HepG2 (cell line): Measurements from ENCODE around the gene PHTF2. TPM values are rescaled to one million over a fixed set of nuclear protein-coding genes. Genes with fewer than 3 reads are reported as not detected.

Source experiments
- ATAC-seq: fragments of 200-7000 bp; cut with Tn5 transposase; 3 replicates; pipeline ENCODE4 v1.9.1; 2020; ENCODE audit warnings: mild to moderate bottlenecking, moderate library complexity
- BruUV-seq: library from RNA; stranded (reverse); fragments of 400-500 nt; replicated peaks from 2 replicates; lab custom pipeline; 2021; lab: Mats Ljungman, UMichigan
- CTCF ChIA-PET: fragments of 300-600 bp; formaldehyde crosslinking; extraction: SDS; loops from one replicate; lab custom pipeline; 2021; ENCODE audit warnings: low total read pairs, inconsistent platforms, low intra/inter-chr PET ratio; lab: Yijun Ruan, JAX
- POLR2A ChIA-PET: fragments of 350-600 bp; sonication (Branson Sonifier 250); formaldehyde crosslinking; loops from one replicate; lab custom pipeline; 2020; ENCODE audit warnings: antibody characterized with exemption, inconsistent platforms; lab: Yijun Ruan, JAX
- DNase-seq: peaks from one replicate; pipeline ENCODE4 v3.0.0-alpha.2; 2015; ENCODE audit warnings: low spot score
- FAIRE-seq: peaks from 3 replicates; lab custom pipeline; 2011; peaks lifted over from hg19 to GRCh38; lab: Jason Lieb, UNC
- H2AFZ ChIP-seq: one replicate; pipeline ENCODE4 v1.6.1; 2011; ENCODE audit warnings: low read length, inconsistent platforms
- H3K27ac ChIP-seq: fragments of 300-600 bp; 3 replicates; pipeline ENCODE4 v1.8.0; 2011; ENCODE audit warnings: mixed run types, mild to moderate bottlenecking, mixed read lengths, low read length, inconsistent platforms; ENCODE audit not compliant: insufficient read depth; ENCODE audit errors: extremely low read length
- H3K27me3 ChIP-seq, 2 experiments: fragments of 200-600 bp in 1 of 2; 2 replicates in 1 of 2; 3 replicates in 1 of 2; pipeline versions ENCODE4 v1.6.0 to v1.8.0; 2011; ENCODE audit warnings: low read length in 2 of 2, mild to moderate bottlenecking in 2 of 2, moderate library complexity in 2 of 2, inconsistent platforms in 1 of 2; ENCODE audit not compliant: insufficient read depth in 2 of 2, control insufficient read depth in 1 of 2
- H3K36me3 ChIP-seq, 2 experiments: fragments of 200-600 bp in 1 of 2; replicated peaks in 1 of 2; 2 replicates in 1 of 2; 3 replicates in 1 of 2; pipeline versions ENCODE4 v1.5.1 to v1.8.0; 2011; ENCODE audit warnings: low read length in 2 of 2, inconsistent platforms in 1 of 2; ENCODE audit not compliant: insufficient read depth in 2 of 2, control insufficient read depth in 1 of 2
- H3K4me1 ChIP-seq: 2 replicates; pipeline ENCODE4 v1.5.1; 2012; ENCODE audit warnings: low read length, inconsistent platforms; ENCODE audit not compliant: insufficient read depth
- H3K4me2 ChIP-seq: 2 replicates; pipeline ENCODE4 v1.6.0; 2011; ENCODE audit warnings: low read depth, low read length, inconsistent platforms
- H3K4me3 ChIP-seq, 3 experiments: fragments of 200-600 bp in 1 of 3; sonication (generic), shearing (Covaris generic) in 1 of 3; replicated peaks in 1 of 3; 2 replicates each; pipeline ENCODE4 v1.5.1; 2011 to 2016; ENCODE audit warnings: low read length in 3 of 3, inconsistent platforms in 2 of 3, low read depth in 2 of 3, mild to moderate bottlenecking in 2 of 3, control low read depth in 1 of 3, mixed read lengths in 1 of 3; ENCODE audit not compliant: insufficient read depth in 1 of 3
- H3K79me2 ChIP-seq: one replicate; pipeline ENCODE4 v1.6.1; 2011; ENCODE audit warnings: low read length, inconsistent platforms; ENCODE audit not compliant: insufficient read depth
- H3K9ac ChIP-seq: 2 replicates; pipeline ENCODE4 v1.6.0; 2011; ENCODE audit warnings: mild to moderate bottlenecking, low read depth, low read length, inconsistent platforms; ENCODE audit not compliant: insufficient read depth
- H3K9me3 ChIP-seq: 2 replicates; pipeline ENCODE4 v1.5.1; 2012; ENCODE audit warnings: mild to moderate bottlenecking, low read length
- H4K20me1 ChIP-seq: 2 replicates; pipeline ENCODE4 v1.6.0; 2011; ENCODE audit warnings: inconsistent platforms, mild to moderate bottlenecking, low read length, moderate library complexity; ENCODE audit not compliant: insufficient read depth
- HNRNPL ChIP-seq: fragments of 200-400 bp; formaldehyde crosslinking; IDR thresholded peaks from 2 replicates; pipeline ENCODE4 v1.6.1; 2017; ENCODE audit warnings: mild to moderate bottlenecking, low read depth, low read length
- KDM3A ChIP-seq: IDR thresholded peaks from 2 replicates; pipeline ENCODE4 v1.6.1; 2018; ENCODE audit warnings: low read depth, missing compliant biosample characterization
- RBAK ChIP-seq: sonication (generic); formaldehyde crosslinking; IDR thresholded peaks from 2 replicates; pipeline ENCODE4 v1.5.1; 2020; ENCODE audit warnings: mild to moderate bottlenecking, missing genetic modification reagents
- TAF1 ChIP-seq: sonication (generic); formaldehyde crosslinking; IDR thresholded peaks from 2 replicates; pipeline ENCODE4 v1.4.0; 2020; ENCODE audit warnings: missing genetic modification reagents
- XRCC5 ChIP-seq: fragments of 200-400 bp; formaldehyde crosslinking; optimal IDR thresholded peaks from 2 replicates; pipeline ENCODE3; 2017; ENCODE audit warnings: mild to moderate bottlenecking, low read length
- ZBTB1 ChIP-seq: sonication (generic); formaldehyde crosslinking; IDR thresholded peaks from 2 replicates; pipeline ENCODE4 v1.4.0; 2020; ENCODE audit warnings: missing genetic modification reagents, borderline replicate concordance
- ZBTB37 ChIP-seq: sonication (generic); formaldehyde crosslinking; IDR thresholded peaks from 2 replicates; pipeline ENCODE4 v1.4.0; 2020; ENCODE audit warnings: mild to moderate bottlenecking, missing genetic modification reagents
- ZBTB46 ChIP-seq: sonication (generic); formaldehyde crosslinking; IDR thresholded peaks from 2 replicates; pipeline ENCODE4 v1.4.0; 2020; ENCODE audit warnings: mild to moderate bottlenecking, missing genetic modification reagents, borderline replicate concordance
- ZC3H4 ChIP-seq: sonication (generic); formaldehyde crosslinking; IDR thresholded peaks from 2 replicates; pipeline ENCODE4 v1.4.0; 2020; ENCODE audit warnings: missing genetic modification reagents, borderline replicate concordance
- ZFP37 ChIP-seq: sonication (generic); formaldehyde crosslinking; IDR thresholded peaks from 2 replicates; pipeline ENCODE4 v1.4.0; 2020; ENCODE audit warnings: missing genetic modification reagents, borderline replicate concordance
- ZNF235 ChIP-seq: sonication (generic); formaldehyde crosslinking; IDR thresholded peaks from 2 replicates; pipeline ENCODE4 v1.8.1; 2023; ENCODE audit warnings: mild to moderate bottlenecking, missing genetic modification reagents, borderline replicate concordance
- ZNF354B ChIP-seq: sonication (generic); formaldehyde crosslinking; IDR thresholded peaks from 2 replicates; pipeline ENCODE4 v1.8.0; 2022; ENCODE audit warnings: mild to moderate bottlenecking, missing genetic modification reagents
- ZNF7 ChIP-seq: IDR thresholded peaks from 2 replicates; pipeline ENCODE4 v1.6.1; 2016; ENCODE audit warnings: missing biosample characterization, missing genetic modification reagents
- ZNF788 ChIP-seq: sonication (generic); formaldehyde crosslinking; IDR thresholded peaks from 2 replicates; pipeline ENCODE4 v1.5.0; 2020; ENCODE audit warnings: mild to moderate bottlenecking, missing genetic modification reagents, borderline replicate concordance
- WGBS: methylation state at CpG from one replicate; pipeline ENCODE4 v1.1.6; 2017; ENCODE audit warnings: low lambda C conversion rate; 5-methylcytosine and 5-hydroxymethylcytosine counted together
- in situ Hi-C: cut with HindIII; loops from 2 replicates; pipeline ENCODE4 v1.10.0; 2017; ENCODE audit warnings: low pct_unique_long_range_greater_than_20kb; ENCODE audit not compliant: extremely low pct_ligation_motif_present
- intact Hi-C: fragments of 100-400 bp; cut with micrococcal nuclease; formaldehyde crosslinking; loops from one replicate; pipeline ENCODE4 v1.10.0; 2022; ENCODE audit not compliant: unreplicated experiment
- polyA plus RNA-seq, 8 experiments: library from polyadenylated mRNA; depleted of rRNA in 3 of 8; stranded (reverse) in 7 of 8; unstranded in 1 of 8; fragments of >200 nt; fragmentation: Illumina TruSeq in 4 of 8; extraction: Trizol in 4 of 8; gene quantifications; 2 replicates each; pipeline versions ENCODE4 v1.2.1 to v1.2.3, GENCODE V29; 2011 to 2016; ENCODE audit warnings: low read depth in 4 of 8, missing spikeins in 1 of 8, mixed read lengths in 1 of 8; ENCODE audit not compliant: insufficient read depth in 1 of 8
- total RNA-seq, 5 experiments: library from RNA; depleted of rRNA; stranded (reverse); fragments of >200 nt; fragmentation: Illumina TruSeq; extraction: Trizol; gene quantifications; 2 replicates each; pipeline ENCODE4 v1.2.3, GENCODE V29; 2016; ENCODE audit warnings: low read depth in 1 of 5
- TF ChIP-seq, protein P1 (sequence below): sonication (generic); formaldehyde crosslinking; IDR thresholded peaks from 2 replicates; pipeline ENCODE4 v1.5.1; 2020; ENCODE audit warnings: mild to moderate bottlenecking, missing genetic modification reagents, moderate library complexity
- TF ChIP-seq, protein P2 (sequence below): sonication (generic); formaldehyde crosslinking; IDR thresholded peaks from 2 replicates; pipeline ENCODE4 v1.8.0; 2022; ENCODE audit warnings: mild to moderate bottlenecking, missing genetic modification reagents, moderate library complexity
- TF ChIP-seq, protein P3 (sequence below): sonication (generic); formaldehyde crosslinking; IDR thresholded peaks from 2 replicates; pipeline ENCODE4 v1.5.0; 2020; ENCODE audit warnings: missing genetic modification reagents

PHTF2 gene
- total and polyA plus RNA-seq, 2 of the 13 experiments (the other 11 are each of a cell fraction or from before 2014, with no cell fraction given) = 7.4 to 10.2 TPM

DNA sequence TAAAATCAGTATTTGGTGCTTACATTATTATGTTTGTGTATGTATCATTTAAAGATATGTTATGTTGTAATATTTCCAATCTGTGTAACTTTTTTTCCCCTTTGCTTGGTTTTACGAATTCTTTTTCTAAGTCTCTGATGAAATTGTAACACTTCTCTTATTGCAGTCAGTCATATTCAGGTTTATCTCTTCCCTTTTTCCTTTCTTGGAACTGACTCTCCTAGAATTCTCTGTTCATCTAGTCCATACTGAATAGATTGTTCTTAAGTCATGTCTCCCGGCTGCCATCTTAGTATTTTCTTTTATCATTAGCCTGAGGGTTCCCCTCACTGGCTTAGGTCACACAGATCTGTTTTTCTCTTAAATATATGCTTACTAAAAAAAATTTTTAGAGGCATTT is 44.6 kb downstream of the PHTF2 start:
- WGBS = 97% methylated on average over 2 of the region's 2 CpGs
- TF ChIP-seq ZBTB1 (CRISPR knock-in tag) (no peak), ZBTB37 (CRISPR knock-in tag) (no peak), XRCC5 (no peak), ZC3H4 (no peak), ZNF7 (CRISPR knock-in tag) (no peak), ZFP37 (CRISPR knock-in tag) (no peak), ZNF354B (CRISPR knock-in tag) (no peak), ZNF788 (CRISPR knock-in tag) (no peak), KDM3A (CRISPR knock-in tag) (no peak), HNRNPL (no peak), ZNF235 (CRISPR knock-in tag) (no peak), RBAK (no peak), TAF1 (no peak), ZBTB46 (CRISPR knock-in tag) (no peak)
- TF ChIP-seq, protein P1, sequence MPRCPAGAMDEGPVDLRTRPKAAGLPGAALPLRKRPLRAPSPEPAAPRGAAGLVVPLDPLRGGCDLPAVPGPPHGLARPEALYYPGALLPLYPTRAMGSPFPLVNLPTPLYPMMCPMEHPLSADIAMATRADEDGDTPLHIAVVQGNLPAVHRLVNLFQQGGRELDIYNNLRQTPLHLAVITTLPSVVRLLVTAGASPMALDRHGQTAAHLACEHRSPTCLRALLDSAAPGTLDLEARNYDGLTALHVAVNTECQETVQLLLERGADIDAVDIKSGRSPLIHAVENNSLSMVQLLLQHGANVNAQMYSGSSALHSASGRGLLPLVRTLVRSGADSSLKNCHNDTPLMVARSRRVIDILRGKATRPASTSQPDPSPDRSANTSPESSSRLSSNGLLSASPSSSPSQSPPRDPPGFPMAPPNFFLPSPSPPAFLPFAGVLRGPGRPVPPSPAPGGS = no peak
- TF ChIP-seq, protein P2, sequence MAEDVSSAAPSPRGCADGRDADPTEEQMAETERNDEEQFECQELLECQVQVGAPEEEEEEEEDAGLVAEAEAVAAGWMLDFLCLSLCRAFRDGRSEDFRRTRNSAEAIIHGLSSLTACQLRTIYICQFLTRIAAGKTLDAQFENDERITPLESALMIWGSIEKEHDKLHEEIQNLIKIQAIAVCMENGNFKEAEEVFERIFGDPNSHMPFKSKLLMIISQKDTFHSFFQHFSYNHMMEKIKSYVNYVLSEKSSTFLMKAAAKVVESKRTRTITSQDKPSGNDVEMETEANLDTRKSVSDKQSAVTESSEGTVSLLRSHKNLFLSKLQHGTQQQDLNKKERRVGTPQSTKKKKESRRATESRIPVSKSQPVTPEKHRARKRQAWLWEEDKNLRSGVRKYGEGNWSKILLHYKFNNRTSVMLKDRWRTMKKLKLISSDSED (CRISPR knock-in tag) = no peak
- TF ChIP-seq, protein P3, sequence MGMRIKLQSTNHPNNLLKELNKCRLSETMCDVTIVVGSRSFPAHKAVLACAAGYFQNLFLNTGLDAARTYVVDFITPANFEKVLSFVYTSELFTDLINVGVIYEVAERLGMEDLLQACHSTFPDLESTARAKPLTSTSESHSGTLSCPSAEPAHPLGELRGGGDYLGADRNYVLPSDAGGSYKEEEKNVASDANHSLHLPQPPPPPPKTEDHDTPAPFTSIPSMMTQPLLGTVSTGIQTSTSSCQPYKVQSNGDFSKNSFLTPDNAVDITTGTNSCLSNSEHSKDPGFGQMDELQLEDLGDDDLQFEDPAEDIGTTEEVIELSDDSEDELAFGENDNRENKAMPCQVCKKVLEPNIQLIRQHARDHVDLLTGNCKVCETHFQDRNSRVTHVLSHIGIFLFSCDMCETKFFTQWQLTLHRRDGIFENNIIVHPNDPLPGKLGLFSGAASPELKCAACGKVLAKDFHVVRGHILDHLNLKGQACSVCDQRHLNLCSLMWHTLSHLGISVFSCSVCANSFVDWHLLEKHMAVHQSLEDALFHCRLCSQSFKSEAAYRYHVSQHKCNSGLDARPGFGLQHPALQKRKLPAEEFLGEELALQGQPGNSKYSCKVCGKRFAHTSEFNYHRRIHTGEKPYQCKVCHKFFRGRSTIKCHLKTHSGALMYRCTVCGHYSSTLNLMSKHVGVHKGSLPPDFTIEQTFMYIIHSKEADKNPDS (CRISPR knock-in tag) = no peak

More for the DNA sequence above, 44.6 kb downstream of the PHTF2 start:
- no peak overlapping the region for H2AFZ ChIP-seq
- H3K27ac ChIP-seq = no peak overlapping the region
- no peaks in the 10 kb centered on the region for H3K79me2 ChIP-seq
- H3K9ac ChIP-seq = no peak overlapping the region
- in situ Hi-C loops = no loop called here
- no TSS peak for BruUV-seq
- no peaks in the 10 kb centered on the region for H3K27me3 ChIP-seq
- H3K9me3 ChIP-seq = no peaks in the 10 kb centered on the region
- DNase-seq (no peak), ATAC-seq (no peak), FAIRE-seq (no peak)
- no peak overlapping the region for H3K4me3 ChIP-seq
- intact Hi-C loops = no loop called here
- H4K20me1 ChIP-seq = no peaks in the 10 kb centered on the region
- ChIA-PET CTCF (no interaction called here), POLR2A (no interaction called here)
- H3K36me3 ChIP-seq = no peaks in the 10 kb centered on the region
- H3K4me1 ChIP-seq = no peaks in the 10 kb centered on the region
- no peak overlapping the region for H3K4me2 ChIP-seq
